ENCODE measurements around the gene VARS2.

- TF ChIP-seq PHB2 (IDR thresholded peaks at IDR 0.05; ENCODE audit: low read depth) (no peak), SRSF1 (IDR thresholded peaks at IDR 0.05; ENCODE audit: low read depth, low read length) (no peak), SP1 (CRISPR knock-in tag; IDR thresholded peaks at IDR 0.05) (no peak), POLR2AphosphoS5 (IDR thresholded peaks at IDR 0.05; ENCODE audit: control insufficient read depth, insufficient read depth, low read depth, low read length) (no peak)
Observed at GRCh38 chr6:30897882-30898281, 16.2 kb upstream of the VARS2 start.

Data from K562 (cell line).